Mucosa of rectum (tissue), 2 donors: Measurements from ENCODE around the gene GON4L.
"Not testable (repeated sequence)": the region's sequence is repeated elsewhere in the genome, so short reads cannot be mapped to it uniquely, and the experiment has no call there.

Experiments
- H3K27ac ChIP-seq, 2 donors: one replicate each; pipeline ENCODE4 v1.7.0; 2013; ENCODE audit warnings: inconsistent platforms in 2 of 2, low read depth in 2 of 2, low read length in 2 of 2
- H3K27me3 ChIP-seq, 2 donors: one replicate each; pipeline ENCODE4 v1.7.0; 2013; ENCODE audit warnings: low read length in 2 of 2; ENCODE audit not compliant: control insufficient read depth in 2 of 2, insufficient read depth in 2 of 2
- H3K36me3 ChIP-seq, 2 donors: one replicate each; pipeline ENCODE4 v1.7.0; 2013; ENCODE audit warnings: low read length in 2 of 2; ENCODE audit not compliant: control insufficient read depth in 2 of 2, insufficient read depth in 2 of 2
- H3K4me1 ChIP-seq, 2 donors: one replicate each; pipeline ENCODE4 v1.7.0; 2013; ENCODE audit warnings: low read length in 2 of 2, mild to moderate bottlenecking in 1 of 2; ENCODE audit not compliant: control insufficient read depth in 2 of 2, insufficient read depth in 2 of 2
- H3K4me3 ChIP-seq, 2 donors: one replicate each; pipeline ENCODE4 v1.7.0; 2013; ENCODE audit warnings: low read length in 2 of 2
- H3K9ac ChIP-seq, 2 donors: one replicate each; pipeline ENCODE4 v1.7.0; 2013; ENCODE audit warnings: low read length in 2 of 2, low read depth in 1 of 2, mild to moderate bottlenecking in 1 of 2
- H3K9me3 ChIP-seq, 2 donors: one replicate each; pipeline ENCODE4 v1.7.0; 2013; ENCODE audit warnings: low read length in 2 of 2; ENCODE audit not compliant: control insufficient read depth in 2 of 2
- donor health status: healthy.
- donor health status: Normal muscosa, but diverticular disease.

GON4L gene

DNA sequence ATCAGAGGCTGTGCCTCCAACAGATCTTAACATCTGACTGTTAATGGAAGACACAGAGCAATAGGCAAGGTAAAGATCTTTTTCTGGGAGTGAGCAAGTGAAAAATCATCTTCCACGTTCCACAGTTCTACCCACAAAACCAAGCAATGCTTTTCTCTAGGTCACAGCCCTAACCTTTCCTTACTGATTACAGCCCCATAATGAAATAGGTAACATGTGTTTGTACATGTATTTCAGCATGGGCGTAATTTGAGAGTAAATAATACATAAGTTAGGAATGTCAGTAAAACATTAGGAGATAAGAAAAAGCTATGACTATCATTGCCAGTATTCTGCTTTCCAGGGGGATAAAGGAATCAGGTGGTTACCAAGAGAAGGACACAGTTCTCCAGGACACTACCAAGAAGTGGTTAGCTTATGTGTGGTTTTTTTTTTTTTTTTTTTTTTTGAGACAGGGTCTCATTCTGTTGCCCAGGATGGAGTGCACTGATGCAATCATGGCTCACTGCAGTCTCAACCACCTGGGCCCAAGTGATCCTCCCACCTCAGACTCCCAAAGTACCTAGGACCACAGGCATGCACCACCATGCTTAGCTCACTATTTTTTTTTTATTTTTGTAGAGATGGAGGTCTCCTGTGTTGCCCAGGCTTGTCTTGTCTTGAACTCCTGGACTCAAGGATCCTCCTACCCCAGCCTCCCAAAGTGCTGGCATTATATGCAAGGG is 96.1 kb downstream of the GON4L start:
- H3K9ac ChIP-seq, result no peak overlapping the region

DNA sequence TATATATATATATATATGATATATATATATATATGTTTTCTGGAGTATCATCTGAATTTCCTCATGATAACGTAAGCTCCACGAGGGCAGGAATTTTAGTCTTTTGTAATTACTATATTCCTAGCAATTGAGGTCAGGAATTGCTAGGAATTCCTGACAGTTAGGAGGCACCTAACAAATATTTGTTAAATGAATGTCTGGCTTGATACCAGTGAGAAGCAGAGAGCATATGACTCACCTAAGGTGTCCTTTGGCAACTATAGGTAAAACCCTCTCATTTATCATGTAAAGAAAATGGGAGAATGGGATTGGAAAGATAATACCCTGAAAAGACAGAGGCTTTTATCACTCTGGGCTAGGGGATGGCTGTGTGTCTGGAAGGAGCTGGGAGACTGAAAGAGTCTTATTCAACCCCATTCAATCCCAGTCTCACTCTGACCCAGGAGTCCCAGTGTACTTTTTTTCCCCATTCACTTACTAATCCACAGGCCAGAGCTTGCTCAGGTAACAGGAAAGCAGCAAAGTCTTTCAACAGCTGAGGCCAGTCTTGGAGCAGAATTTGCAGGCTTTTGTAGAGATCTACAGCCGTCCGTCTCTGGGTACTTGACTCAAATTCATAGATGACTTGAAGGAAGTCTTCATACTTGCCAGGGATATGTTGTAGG is 96.9 kb downstream of the GON4L start:
- Histone ChIP-seq H3K27ac (no peak overlapping the region), H3K27me3 (no peaks in the 10 kb centered on the region), H3K4me3 (no peak overlapping the region), H3K9ac (no peak overlapping the region), H3K36me3 (peaks cover 46 to 61% of the 10 kb centered on the region in 2 donors), H3K9me3 (no peaks in the 10 kb centered on the region), H3K4me1 (no peaks in the 10 kb centered on the region)

More for the DNA sequence above, 96.1 kb downstream of the GON4L start:
- H3K9me3 ChIP-seq, result no peaks in the 10 kb centered on the region
- peaks cover 49 to 60% of the 10 kb centered on the region in 2 donors for H3K36me3 ChIP-seq
- H3K27ac ChIP-seq, result no peak overlapping the region
- H3K27me3 ChIP-seq, result no peaks in the 10 kb centered on the region
- H3K4me3 ChIP-seq, result no peak overlapping the region
- no peaks in the 10 kb centered on the region for H3K4me1 ChIP-seq

DNA sequence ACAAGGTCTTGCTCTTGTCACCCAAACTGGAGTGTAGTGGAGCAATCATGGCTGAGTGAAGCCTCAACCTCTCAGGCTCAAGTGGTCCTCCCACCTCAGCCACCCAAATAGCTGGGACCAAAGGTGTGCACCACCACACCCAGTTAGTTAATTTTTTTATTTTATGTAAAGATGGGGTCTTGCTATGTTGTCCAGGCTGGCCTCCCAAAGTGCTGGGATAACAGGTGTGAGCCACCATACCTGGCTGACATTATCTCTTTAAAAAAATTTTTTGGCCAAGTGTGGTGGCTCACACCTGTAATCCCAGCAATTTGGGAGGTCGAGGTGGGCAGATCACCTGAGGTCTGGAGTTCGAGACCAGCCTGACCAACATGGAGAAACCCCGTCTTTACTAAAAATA is 98.0 kb downstream of the GON4L start:
- H3K4me3 ChIP-seq, H3K27me3 ChIP-seq, H3K4me1 ChIP-seq, H3K27ac ChIP-seq, H3K9ac ChIP-seq, H3K9me3 ChIP-seq: not testable (repeated sequence)
- peaks cover 44 to 61% of the 10 kb centered on the region in 2 donors for H3K36me3 ChIP-seq

DNA sequence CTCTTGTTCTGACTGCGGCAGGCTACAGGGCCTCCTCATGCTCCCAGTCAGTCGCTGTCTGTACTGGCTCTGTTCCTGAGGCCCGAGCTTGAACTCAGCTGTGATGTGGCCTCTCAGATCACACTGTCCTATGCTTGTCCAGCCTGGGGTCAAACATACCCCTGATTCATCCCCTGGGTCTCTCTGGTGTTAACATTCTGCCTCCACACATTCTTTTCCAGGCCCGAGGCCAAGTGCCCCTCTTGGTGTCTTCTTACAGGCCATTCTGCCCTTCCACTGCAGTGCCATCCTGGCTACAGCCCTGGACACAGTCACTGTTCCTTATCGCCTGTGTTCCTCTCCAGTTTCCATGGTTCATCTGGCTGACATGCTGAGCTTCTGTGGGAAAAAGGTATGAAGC is 108.9 kb downstream of the GON4L start:
- not testable (repeated sequence) for H3K4me1 ChIP-seq, H3K4me3 ChIP-seq, H3K9ac ChIP-seq, H3K9me3 ChIP-seq, H3K27ac ChIP-seq, H3K27me3 ChIP-seq
- H3K36me3 ChIP-seq, result peaks cover 8 to 16% of the 10 kb centered on the region in 2 donors

- not testable (repeated sequence) for H3K27me3 ChIP-seq, H3K4me3 ChIP-seq, H3K27ac ChIP-seq, H3K4me1 ChIP-seq, H3K9ac ChIP-seq, H3K9me3 ChIP-seq
- peaks cover 3 to 11% of the 10 kb centered on the region in 2 donors for H3K36me3 ChIP-seq
These were observed 109.4 kb downstream of the GON4L start for GRCh38 chr1:155747586-155747985.

- H3K9me3 ChIP-seq, H3K36me3 ChIP-seq, H3K4me1 ChIP-seq, H3K27me3 ChIP-seq: not testable (repeated sequence)
- Histone ChIP-seq H3K9ac (peak overlapping the region; percentile 75 to 85), H3K4me3 (peak overlapping the region; percentile 78 to 96), H3K27ac (peak overlapping the region; percentile 55 to 72)
These were observed 111.5 kb downstream of the GON4L start for GRCh38 chr1:155745284-155746228.

DNA sequence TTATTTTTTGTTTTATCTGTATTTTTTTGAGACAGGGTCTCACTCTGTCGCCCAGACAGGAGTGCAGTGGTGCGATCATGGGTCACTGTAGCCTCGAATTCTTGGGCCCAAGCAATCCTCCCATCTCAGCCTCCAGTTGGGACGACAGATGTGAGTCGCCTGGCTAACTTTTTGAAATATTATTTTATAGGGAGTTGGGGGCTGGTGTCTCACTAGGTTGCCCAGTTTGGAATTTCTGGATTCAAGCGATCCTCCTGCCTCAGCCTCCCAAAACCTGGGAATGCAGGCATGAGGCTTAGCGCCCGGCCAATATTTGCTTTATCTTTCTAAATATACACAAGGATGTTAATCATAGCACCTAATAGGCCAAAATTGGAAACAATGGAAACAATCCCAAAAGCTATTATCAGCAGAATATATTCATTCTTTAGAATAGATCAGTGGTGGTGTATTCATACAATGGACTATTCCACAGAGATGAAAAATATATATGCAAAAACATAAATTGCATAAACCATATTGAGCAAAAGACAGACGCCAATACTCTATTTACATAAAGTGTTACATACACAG is 112.2 kb downstream of the GON4L start:
- peak overlapping the region; percentile 78 to 96 for H3K4me3 ChIP-seq
- peak overlapping the region; percentile 55 to 72 for H3K27ac ChIP-seq
- H3K4me1 ChIP-seq, result peaks cover 0 to 4% of the 10 kb centered on the region in 2 donors
- H3K36me3 ChIP-seq, result peaks cover 0 to 5% of the 10 kb centered on the region in 2 donors
- H3K9ac ChIP-seq, result peak overlapping the region; percentile 75 to 85
- H3K27me3 ChIP-seq, result no peaks in the 10 kb centered on the region
- no peaks in the 10 kb centered on the region for H3K9me3 ChIP-seq

GRCh38 chr1:155741908-155742307 is 115.1 kb downstream of the GON4L start:
- Histone ChIP-seq H3K9ac (no peak overlapping the region), H3K4me3 (no peak overlapping the region), H3K27me3 (no peaks in the 10 kb centered on the region), H3K4me1 (peaks cover 0 to 4% of the 10 kb centered on the region in 2 donors), H3K36me3 (peaks cover 10 to 14% of the 10 kb centered on the region in 2 donors), H3K9me3 (no peaks in the 10 kb centered on the region), H3K27ac (no peak overlapping the region)

DNA sequence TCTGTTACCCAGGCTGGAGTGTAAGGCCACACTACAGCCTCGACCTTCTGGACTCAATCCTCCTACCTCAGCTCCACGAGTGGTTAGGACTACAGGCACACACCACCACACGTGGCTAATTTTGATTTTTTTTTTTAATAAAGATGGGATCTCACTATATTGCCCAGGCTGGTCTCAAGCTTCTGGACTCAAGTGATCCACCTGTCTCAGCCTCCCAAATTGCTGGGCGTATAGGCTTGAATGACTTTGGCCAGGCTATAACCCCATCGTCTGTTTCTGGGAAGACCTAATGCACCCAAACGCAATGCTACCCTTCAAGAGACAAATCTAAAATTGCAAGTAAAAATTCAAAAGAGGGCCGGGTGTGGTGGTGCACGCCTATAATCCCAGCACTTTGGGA is 116.0 kb downstream of the GON4L start:
- Histone ChIP-seq H3K9ac (no peak overlapping the region), H3K9me3 (no peaks in the 10 kb centered on the region), H3K4me3 (no peak overlapping the region), H3K36me3 (peaks cover 17 to 23% of the 10 kb centered on the region in 2 donors), H3K4me1 (peaks cover 0 to 4% of the 10 kb centered on the region in 2 donors), H3K27ac (no peak overlapping the region), H3K27me3 (no peaks in the 10 kb centered on the region)
